Kasumi-1 (cell line): Measurements from ENCODE around the gene NFIX.

ENCODE experiments used
- DNase-seq, 2 experiments: peaks; one replicate each; lab custom pipeline; 2025; lab: John Stamatoyannopoulos, UW

NFIX gene

DNA sequence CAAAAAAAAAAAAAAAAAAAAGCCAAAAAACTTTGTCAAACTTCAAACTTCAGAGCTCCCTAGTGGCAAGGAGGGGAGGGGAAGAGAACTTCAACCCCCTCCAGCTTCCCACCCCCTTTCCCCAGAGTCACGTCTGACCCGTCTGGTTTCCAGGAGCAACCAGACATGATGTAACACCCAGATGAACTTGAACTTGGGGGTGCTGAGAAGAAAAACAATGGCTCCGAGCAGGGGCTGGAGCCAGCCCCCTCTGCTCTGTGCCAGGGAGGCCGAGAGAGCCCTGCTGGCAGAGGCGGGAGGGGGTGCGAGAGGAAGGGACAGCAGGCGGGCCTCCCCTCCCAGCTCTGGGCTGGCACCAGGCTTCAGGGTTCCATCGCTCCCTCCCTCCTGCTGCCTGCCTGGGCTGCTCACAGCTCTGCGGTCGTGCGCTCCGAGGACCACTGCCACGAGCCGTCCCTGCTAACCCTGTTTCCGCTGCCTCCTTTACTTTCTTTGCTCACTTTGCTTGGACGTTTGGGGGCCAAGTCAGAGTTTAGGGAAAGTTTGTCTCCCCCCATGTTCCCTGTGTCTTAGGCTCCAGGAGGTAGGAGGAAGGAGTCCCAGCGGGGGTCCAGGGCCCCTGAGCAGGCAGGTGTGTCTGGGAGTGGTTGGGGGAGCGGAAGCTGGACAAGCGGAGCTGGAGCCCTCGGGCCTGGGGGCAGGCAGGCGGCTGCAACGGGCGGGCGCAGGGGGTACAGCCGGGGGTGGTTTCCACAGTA is 96.3 kb downstream of the NFIX start:
- no peak for DNase-seq

GRCh38 chr19:13092158-13092543 is 96.9 kb downstream of the NFIX start:
- DNase-seq = no peak

DNA sequence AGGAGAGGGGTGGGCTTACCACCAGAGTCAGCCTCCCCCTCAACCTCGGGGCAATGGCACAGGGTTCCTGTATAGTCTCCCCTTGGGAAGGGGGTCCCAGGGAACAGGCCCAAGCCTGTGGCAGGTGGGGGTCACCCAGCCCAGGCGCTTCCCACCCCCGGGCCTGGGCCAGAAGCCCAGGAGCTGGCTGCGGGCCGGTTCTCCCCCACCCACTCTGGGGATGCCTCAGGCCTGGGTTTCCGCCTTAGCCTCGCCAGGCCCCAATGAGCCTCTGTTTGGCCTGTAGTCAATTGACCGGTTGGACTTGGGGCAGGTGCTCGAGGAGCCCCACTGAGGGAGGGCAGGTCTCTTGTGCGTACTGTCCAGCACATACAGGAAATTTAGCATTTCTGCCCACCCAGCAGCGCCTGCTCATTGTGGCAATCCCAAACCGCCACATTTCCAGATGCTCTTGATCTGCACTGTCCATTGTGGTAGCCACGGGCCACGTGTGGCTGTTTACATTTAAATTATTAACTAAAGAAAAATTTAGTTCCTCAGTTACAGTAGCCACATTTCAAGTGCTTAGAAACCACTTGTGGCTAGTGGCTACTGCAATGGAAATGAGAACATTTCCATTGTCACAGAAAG is 97.4 kb downstream of the NFIX start:
- no peak for DNase-seq

GRCh38 chr19:13093407-13094105 is 98.3 kb downstream of the NFIX start:
- peak; percentile 81 to 82 for DNase-seq

DNA sequence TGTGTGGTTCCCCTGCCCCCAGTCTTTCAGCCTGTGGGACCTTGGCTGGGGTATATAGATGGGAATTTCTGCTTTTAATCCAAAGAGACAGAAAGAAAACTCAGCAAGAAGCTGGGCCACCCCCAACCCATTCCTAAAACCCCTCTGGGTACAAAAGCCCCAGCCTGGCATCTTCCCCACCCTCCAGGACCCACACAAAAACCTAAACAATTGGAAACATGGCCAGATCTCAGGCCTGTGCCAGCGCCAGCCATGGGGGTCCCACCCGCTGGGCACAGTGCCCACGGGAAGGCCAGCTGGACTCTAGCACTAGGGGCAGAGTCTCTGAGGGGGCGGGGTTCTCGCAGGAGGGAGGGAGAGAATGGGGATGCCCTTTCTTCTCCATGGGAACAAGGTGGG is 98.8 kb downstream of the NFIX start:
- DNase-seq = no peak

DNA sequence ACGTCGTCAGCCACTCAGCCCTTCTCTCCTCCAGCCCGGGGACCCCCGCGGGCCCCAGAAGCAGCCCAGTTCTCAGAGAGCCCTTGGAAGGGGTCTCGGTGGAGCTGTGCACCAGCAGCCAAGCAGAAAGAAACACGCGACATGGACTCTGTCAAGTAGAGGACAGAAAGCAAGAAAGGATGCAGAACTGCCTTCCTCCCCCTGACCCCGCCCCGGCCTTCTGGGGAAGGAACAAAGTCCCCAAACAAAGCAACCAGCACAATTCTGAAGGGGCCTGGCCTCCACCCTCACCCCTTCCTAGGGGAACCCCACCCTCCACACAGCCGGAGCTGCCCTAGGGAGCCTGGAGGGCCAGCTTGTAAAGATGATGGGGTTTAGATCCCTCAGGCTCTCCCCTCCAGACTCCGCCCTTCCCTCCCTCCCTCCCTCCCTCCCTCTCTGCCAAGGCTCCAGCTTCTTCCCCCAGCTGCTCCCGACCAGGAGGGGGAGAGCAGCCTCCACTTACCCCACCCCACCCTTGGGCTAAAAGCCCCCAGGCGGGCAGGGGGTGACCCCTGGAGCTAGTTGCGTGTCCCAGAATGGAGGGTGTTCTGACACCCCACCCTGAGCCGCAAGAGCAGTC is 99.6 kb downstream of the NFIX start:
- peak; percentile 21 to 50 for DNase-seq

- peak; percentile 24 to 44 for DNase-seq
Observed at GRCh38 chr19:13095393-13095784, 100.1 kb downstream of the NFIX start.

- DNase-seq = peak; percentile 70 to 89
Observed at GRCh38 chr19:13095934-13096927, 101.0 kb downstream of the NFIX start.

DNA sequence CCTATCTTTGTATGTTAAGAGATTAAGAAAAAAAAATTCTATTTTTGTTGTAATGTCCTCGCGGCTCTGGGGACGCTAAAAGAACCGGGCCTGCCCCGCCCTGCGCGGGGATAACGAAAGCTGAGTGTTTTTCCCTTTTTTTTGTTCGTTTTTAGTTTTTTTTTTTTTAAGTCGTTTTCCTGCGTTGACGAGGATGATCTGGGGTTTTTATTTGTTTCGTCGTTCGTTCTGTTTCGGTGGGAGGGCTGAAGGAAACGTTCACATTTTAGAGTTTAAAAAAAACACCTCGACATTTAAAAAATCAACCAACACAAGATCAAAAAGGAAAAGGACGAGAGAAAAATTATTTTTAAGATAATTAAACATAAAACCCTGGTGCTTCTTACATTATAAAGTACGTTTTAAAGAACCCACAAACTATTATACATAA is 101.8 kb downstream of the NFIX start:
- peak; percentile 64 for DNase-seq

DNA sequence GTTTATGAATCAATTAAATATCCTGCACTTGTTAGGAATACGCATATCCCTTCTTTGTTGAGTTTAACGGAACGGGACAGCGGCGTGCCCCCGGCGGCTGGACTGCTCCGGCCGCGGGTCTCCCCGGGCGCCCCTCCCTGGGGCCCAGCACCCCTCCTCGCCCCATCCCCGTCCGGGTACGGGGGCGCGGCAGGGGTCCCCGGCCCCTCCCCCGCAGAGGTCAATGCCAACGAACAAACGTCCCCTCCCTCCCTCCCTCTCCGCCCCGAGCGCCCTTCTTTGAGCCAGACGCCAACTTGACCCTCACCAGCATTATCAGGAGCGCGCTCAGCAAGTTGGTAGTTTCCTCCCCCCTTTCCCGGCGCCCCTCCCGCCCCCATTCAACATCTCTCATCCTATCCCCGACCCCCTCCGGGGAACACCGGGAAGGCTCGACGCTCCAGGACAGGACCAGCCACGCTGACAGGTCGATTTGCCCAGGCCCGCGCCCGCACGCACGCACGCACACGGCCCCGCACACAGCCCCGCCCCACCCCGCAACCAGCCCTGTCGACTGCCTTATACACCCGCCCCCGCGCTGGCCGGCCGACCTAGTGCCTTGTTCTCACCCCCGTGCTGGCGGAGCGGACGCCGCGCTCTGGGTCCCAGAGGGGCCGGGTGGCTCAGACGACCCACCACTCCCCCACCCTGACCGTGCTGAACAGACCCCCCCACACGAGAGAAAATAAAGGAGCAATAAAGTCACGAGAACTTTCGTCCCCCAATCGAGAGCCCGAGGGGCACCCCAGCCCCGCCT is 102.4 kb downstream of the NFIX start:
- DNase-seq = peak; percentile 87 to 96

- DNase-seq = peak; percentile 90
Observed at GRCh38 chr19:13098277-13099072, 103.2 kb downstream of the NFIX start.

- DNase-seq = peak; percentile 82 to 85
Observed at GRCh38 chr19:13099073-13099999, 104.1 kb downstream of the NFIX start.

- peak; percentile 19 to 47 for DNase-seq
Observed at GRCh38 chr19:13100031-13100588, 104.8 kb downstream of the NFIX start.

- DNase-seq = peak; percentile 49 to 62
Observed at GRCh38 chr19:13100841-13101589, 105.7 kb downstream of the NFIX start.

- DNase-seq = no peak
Observed at GRCh38 chr19:13101590-13102415, 106.5 kb downstream of the NFIX start.

GRCh38 chr19:13102416-13102665 is 107.1 kb downstream of the NFIX start:
- no peak for DNase-seq
